Measurements from ENCODE around the gene GLO1. TPM values are rescaled to one million over a fixed set of nuclear protein-coding genes. Genes with fewer than 3 reads are reported as not detected.

The GLO1 gene
- total RNA-seq, 1 donor from 2014 or later = 117 TPM

GRCh38 chr6:38671885-38672467, 31.0 kb downstream of the GLO1 start:
- DNase-seq (ENCODE audit: low read depth) = peak; percentile 69

GRCh38 chr6:38658418-38659167, 44.4 kb downstream of the GLO1 start:
- DNase-seq (ENCODE audit: low read depth) = no peak

- no peak for DNase-seq (ENCODE audit: low read depth)
Observed at GRCh38 chr6:38656896-38657295, 46.0 kb downstream of the GLO1 start.

- no peak for DNase-seq (ENCODE audit: low read depth)
Observed at GRCh38 chr6:38654263-38654662, 48.7 kb downstream of the GLO1 start.

GRCh38 chr6:38651121-38651784, 51.7 kb downstream of the GLO1 start:
- peak; percentile 22 for DNase-seq (ENCODE audit: low read depth)

- DNase-seq (ENCODE audit: low read depth) = no peak
Observed at GRCh38 chr6:38650207-38650752, 52.7 kb downstream of the GLO1 start.

GRCh38 chr6:38649744-38650143, 53.2 kb downstream of the GLO1 start:
- no peak for DNase-seq (ENCODE audit: low read depth)

- no peak for DNase-seq (ENCODE audit: low read depth)
Observed at GRCh38 chr6:38648629-38649028, 54.3 kb downstream of the GLO1 start.

GRCh38 chr6:38646166-38646878, 56.6 kb downstream of the GLO1 start:
- peak; percentile 19 for DNase-seq (ENCODE audit: low read depth)

- DNase-seq (ENCODE audit: low read depth) = no peak
Observed at GRCh38 chr6:38644951-38645350, 58.0 kb downstream of the GLO1 start.

- peak; percentile 29 for DNase-seq (ENCODE audit: low read depth)
Observed at GRCh38 chr6:38640216-38640909, 62.6 kb downstream of the GLO1 start.

- peak; percentile 42 for DNase-seq (ENCODE audit: low read depth)
Observed at GRCh38 chr6:38639498-38640215, 63.3 kb downstream of the GLO1 start, which contains the start of gene BTBD9. BTBD9 (minus strand) TSS chr6:38639929.

- peak; percentile 27 for DNase-seq (ENCODE audit: low read depth)
Observed at GRCh38 chr6:38638941-38639497, 63.9 kb downstream of the GLO1 start.

GRCh38 chr6:38637756-38638155, 65.2 kb downstream of the GLO1 start:
- no peak for DNase-seq (ENCODE audit: low read depth)

GRCh38 chr6:38636027-38636426, 66.9 kb downstream of the GLO1 start:
- DNase-seq (ENCODE audit: low read depth) = no peak

- DNase-seq (ENCODE audit: low read depth) = no peak
Observed at GRCh38 chr6:38634518-38634917, 68.4 kb downstream of the GLO1 start.

GRCh38 chr6:38632490-38632889, 70.5 kb downstream of the GLO1 start:
- no peak for DNase-seq (ENCODE audit: low read depth)

GRCh38 chr6:38631186-38631783, 71.7 kb downstream of the GLO1 start:
- no peak for DNase-seq (ENCODE audit: low read depth)

All from renal cortical epithelial cell (primary cell).